GM12878 (cell line): ENCODE measurements around the gene RRP15. TPM values are rescaled to one million over a fixed set of nuclear protein-coding genes. Genes with fewer than 3 reads are reported as not detected.

Experiments
- ATAC-seq: fragments of 200-7000 bp; cut with Tn5 transposase; 3 replicates; pipeline ENCODE4 v1.9.1; 2020; ENCODE audit warnings: mild to moderate bottlenecking, moderate library complexity
- BruUV-seq: library from RNA; stranded (reverse); fragments of 400-500 nt; replicated peaks from 2 replicates; lab custom pipeline; 2021; lab: Mats Ljungman, UMichigan
- CTCF ChIA-PET: fragments of 300-600 bp; sonication (Branson Sonifier 250); formaldehyde crosslinking; extraction: SDS; loops from one replicate; lab custom pipeline; 2021; ENCODE audit warnings: inconsistent platforms; lab: Yijun Ruan, JAX
- POLR2A ChIA-PET: fragments of 350-600 bp; formaldehyde crosslinking; extraction: SDS; loops from one replicate; lab custom pipeline; 2021; ENCODE audit warnings: inconsistent platforms; lab: Charles Lee
- RAD21 ChIA-PET: fragments of 300-600 bp; sonication (Branson Sonifier 250); formaldehyde crosslinking; loops from one replicate; lab custom pipeline; 2023; ENCODE audit warnings: antibody characterized with exemption; ENCODE audit not compliant: unreplicated experiment; lab: Charles Lee
- SMC1A ChIA-PET: fragments of 300-600 bp; sonication (Branson Sonifier 250); formaldehyde crosslinking; loops from one replicate; lab custom pipeline; 2023; ENCODE audit not compliant: unreplicated experiment, uncharacterized antibody; lab: Charles Lee
- DNase-seq: peaks from one replicate; pipeline ENCODE4 v3.0.0-alpha.2; 2011; ENCODE audit warnings: low read depth, low spot score
- FAIRE-seq: peaks from 3 replicates; lab custom pipeline; 2011; peaks lifted over from hg19 to GRCh38; lab: Jason Lieb, UNC
- H2AFZ ChIP-seq: 2 replicates; pipeline ENCODE4 v1.6.0; 2011; ENCODE audit warnings: low read depth, low read length, control low read depth; ENCODE audit not compliant: control insufficient read depth
- H3K27ac ChIP-seq: 2 replicates; pipeline ENCODE4 v1.5.1; 2011; ENCODE audit warnings: control low read depth; ENCODE audit not compliant: control insufficient read depth, insufficient read depth
- H3K27me3 ChIP-seq, 2 experiments: replicated peaks in 1 of 2; 2 replicates each; pipeline versions ENCODE4 v1.6.0 to v1.6.1; 2011; ENCODE audit warnings: low read length in 1 of 2; ENCODE audit not compliant: control insufficient read depth in 2 of 2, insufficient read depth in 2 of 2
- H3K36me3 ChIP-seq, 2 experiments: 2 replicates each; pipeline ENCODE4 v1.5.1; 2011; ENCODE audit warnings: low read length in 1 of 2; ENCODE audit not compliant: control insufficient read depth in 2 of 2, insufficient read depth in 2 of 2
- H3K4me1 ChIP-seq: 2 replicates; pipeline ENCODE4 v1.6.1; 2011; ENCODE audit warnings: mild to moderate bottlenecking, low read length, moderate library complexity, mixed read lengths; ENCODE audit not compliant: control insufficient read depth, insufficient read depth
- H3K4me2 ChIP-seq: 2 replicates; pipeline ENCODE4 v1.6.0; 2011; ENCODE audit warnings: control low read depth; ENCODE audit not compliant: control insufficient read depth, insufficient read depth
- H3K4me3 ChIP-seq: fragments of 200-600 bp; sonication (generic); 2 replicates; pipeline ENCODE4 v1.5.1; 2016
- H3K79me2 ChIP-seq: 2 replicates; pipeline ENCODE4 v1.6.0; 2011; ENCODE audit warnings: low read length; ENCODE audit not compliant: control insufficient read depth, insufficient read depth
- H3K9ac ChIP-seq: 2 replicates; pipeline ENCODE4 v1.8.0; 2011; ENCODE audit warnings: low read length, control low read depth, mixed read lengths; ENCODE audit not compliant: control insufficient read depth, insufficient read depth
- H3K9me3 ChIP-seq: replicated peaks from 3 replicates; pipeline ENCODE4 v1.5.1; 2011; ENCODE audit warnings: mild to moderate bottlenecking, low read length; ENCODE audit not compliant: control insufficient read depth, insufficient read depth
- H4K20me1 ChIP-seq: 2 replicates; pipeline ENCODE4 v1.6.0; 2011; ENCODE audit not compliant: control insufficient read depth, insufficient read depth
- EED ChIP-seq: sonication (generic); IDR thresholded peaks from 2 replicates; pipeline ENCODE4 v1.6.1; 2016; ENCODE audit warnings: antibody characterized with exemption, low read depth
- HDGF ChIP-seq: fragments of 450-650 bp; IDR thresholded peaks from 2 replicates; pipeline ENCODE4 v1.6.1; 2016; ENCODE audit warnings: antibody characterized with exemption
- NR2C1 ChIP-seq: fragments of 450-650 bp; IDR thresholded peaks from 2 replicates; pipeline ENCODE4 v1.6.1; 2017; ENCODE audit warnings: antibody characterized with exemption, mild to moderate bottlenecking, moderate library complexity
- RUNX3 ChIP-seq: IDR thresholded peaks from 2 replicates; pipeline ENCODE4 v1.6.1; 2012; ENCODE audit warnings: low read length, inconsistent platforms
- SIN3A ChIP-seq: IDR thresholded peaks from 2 replicates; pipeline ENCODE4 v1.6.1; 2012; ENCODE audit warnings: low read depth, low read length, improper control_type of control experiment
- SMAD1 ChIP-seq: fragments of 450-650 bp; IDR thresholded peaks from 2 replicates; pipeline ENCODE4 v1.6.1; 2018; ENCODE audit warnings: mild to moderate bottlenecking, low read depth; ENCODE audit not compliant: partially characterized antibody
- SRF ChIP-seq, 2 experiments: IDR thresholded peaks; 2 replicates each; pipeline ENCODE4 v1.6.1; 2011; ENCODE audit warnings: low read depth in 2 of 2, low read length in 2 of 2, mild to moderate bottlenecking in 1 of 2, moderate library complexity in 1 of 2
- TAF1 ChIP-seq: IDR thresholded peaks from 2 replicates; pipeline ENCODE4 v1.6.1; 2011; ENCODE audit warnings: mild to moderate bottlenecking, low read depth, low read length, borderline replicate concordance
- TARDBP ChIP-seq: IDR thresholded peaks from 2 replicates; pipeline ENCODE4 v1.6.1; 2016; ENCODE audit warnings: borderline replicate concordance
- ZNF207 ChIP-seq: fragments of 450-650 bp; IDR thresholded peaks from 2 replicates; pipeline ENCODE4 v1.6.1; 2014; ENCODE audit warnings: antibody characterized with exemption, mild to moderate bottlenecking, borderline replicate concordance
- ZNF274 ChIP-seq: IDR thresholded peaks from one replicate; pipeline ENCODE4 v1.8.0; 2011; ENCODE audit not compliant: insufficient read length, insufficient read depth
- WGBS: methylation state at CpG from one replicate; pipeline ENCODE4 v1.1.6; 2016; ENCODE audit warnings: low lambda C conversion rate; ENCODE audit not compliant: insufficient replicate concordance, insufficient coverage; ENCODE audit errors: missing lambda C conversion rate; 5-methylcytosine and 5-hydroxymethylcytosine counted together
- in situ Hi-C: fragments of 300-500 bp; cut with MboI; formaldehyde crosslinking; loops from 9 replicates; pipeline ENCODE4 v1.14.3; 2018; ENCODE audit warnings: mixed read lengths
- intact Hi-C: fragments of 100-400 bp; cut with micrococcal nuclease; formaldehyde crosslinking; loops from one replicate; pipeline ENCODE4 v1.14.2; 2022; ENCODE audit not compliant: unreplicated experiment
- polyA plus RNA-seq, 11 experiments: library from polyadenylated mRNA; depleted of rRNA in 4 of 11; unstranded in 6 of 11; stranded (reverse) in 5 of 11; fragments of >200 nt; fragmentation: Nextera tagmentation in 4 of 11; fragmentation: Illumina TruSeq in 1 of 11; extraction: Ambion mirVana in 4 of 11; extraction: Trizol in 1 of 11; gene quantifications; 1 replicate in 1 of 11; 2 replicates in 10 of 11; pipeline versions ENCODE4 v1.2.1 to v1.2.3, GENCODE V29; 2011 to 2016; ENCODE audit warnings: inconsistent platforms in 2 of 11, missing spikeins in 2 of 11, low read depth in 1 of 11
- total RNA-seq, 4 experiments: library from RNA; depleted of rRNA in 3 of 4; stranded (reverse); fragments of >200 nt in 3 of 4; fragmentation: Illumina TruSeq in 1 of 4; extraction: Trizol in 1 of 4; gene quantifications; 2 replicates each; pipeline versions ENCODE4 v1.2.1 to v1.2.3, GENCODE V29; 2013 to 2021
- TF ChIP-seq, protein P1 (sequence below): fragments of 450-650 bp; IDR thresholded peaks from 2 replicates; pipeline ENCODE4 v1.6.1; 2016; ENCODE audit warnings: mild to moderate bottlenecking, moderate library complexity, borderline replicate concordance
- TF ChIP-seq, protein P2 (sequence below): fragments of 450-650 bp; IDR thresholded peaks from 2 replicates; pipeline ENCODE4 v1.6.1; 2017; ENCODE audit warnings: borderline replicate concordance
- TF ChIP-seq, protein P3 (sequence below): fragments of 450-650 bp; formaldehyde crosslinking; IDR thresholded peaks from 2 replicates; pipeline ENCODE4 v1.4.0; 2020; ENCODE audit warnings: mild to moderate bottlenecking, moderate library complexity

Gene RRP15
- total and polyA plus RNA-seq, 10 of the 15 experiments (the other 5 are each of a cell fraction or from before 2014, with no cell fraction given), result 5.6 to 37.8 (median 19.1) TPM

DNA sequence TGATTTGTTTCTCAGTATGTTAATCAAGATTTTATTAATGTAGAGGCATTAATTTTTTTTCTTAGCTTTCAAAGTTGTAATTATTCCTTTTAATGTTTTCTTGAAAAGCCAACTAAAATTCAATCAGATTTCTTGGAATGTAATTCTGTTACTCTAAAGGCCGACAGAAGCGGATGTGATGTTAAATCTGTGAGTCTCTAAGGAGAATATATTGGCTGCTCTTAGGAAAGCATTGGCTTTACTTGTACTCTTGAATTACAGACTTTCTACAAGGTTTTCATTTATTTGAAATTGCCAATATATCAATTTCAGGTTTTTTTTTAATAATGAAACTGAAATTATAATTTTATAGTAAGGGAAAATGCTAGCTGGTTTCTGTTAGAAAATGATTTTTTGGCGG is 29.2 kb downstream of the RRP15 start (continued):
- TF ChIP-seq, protein P1, sequence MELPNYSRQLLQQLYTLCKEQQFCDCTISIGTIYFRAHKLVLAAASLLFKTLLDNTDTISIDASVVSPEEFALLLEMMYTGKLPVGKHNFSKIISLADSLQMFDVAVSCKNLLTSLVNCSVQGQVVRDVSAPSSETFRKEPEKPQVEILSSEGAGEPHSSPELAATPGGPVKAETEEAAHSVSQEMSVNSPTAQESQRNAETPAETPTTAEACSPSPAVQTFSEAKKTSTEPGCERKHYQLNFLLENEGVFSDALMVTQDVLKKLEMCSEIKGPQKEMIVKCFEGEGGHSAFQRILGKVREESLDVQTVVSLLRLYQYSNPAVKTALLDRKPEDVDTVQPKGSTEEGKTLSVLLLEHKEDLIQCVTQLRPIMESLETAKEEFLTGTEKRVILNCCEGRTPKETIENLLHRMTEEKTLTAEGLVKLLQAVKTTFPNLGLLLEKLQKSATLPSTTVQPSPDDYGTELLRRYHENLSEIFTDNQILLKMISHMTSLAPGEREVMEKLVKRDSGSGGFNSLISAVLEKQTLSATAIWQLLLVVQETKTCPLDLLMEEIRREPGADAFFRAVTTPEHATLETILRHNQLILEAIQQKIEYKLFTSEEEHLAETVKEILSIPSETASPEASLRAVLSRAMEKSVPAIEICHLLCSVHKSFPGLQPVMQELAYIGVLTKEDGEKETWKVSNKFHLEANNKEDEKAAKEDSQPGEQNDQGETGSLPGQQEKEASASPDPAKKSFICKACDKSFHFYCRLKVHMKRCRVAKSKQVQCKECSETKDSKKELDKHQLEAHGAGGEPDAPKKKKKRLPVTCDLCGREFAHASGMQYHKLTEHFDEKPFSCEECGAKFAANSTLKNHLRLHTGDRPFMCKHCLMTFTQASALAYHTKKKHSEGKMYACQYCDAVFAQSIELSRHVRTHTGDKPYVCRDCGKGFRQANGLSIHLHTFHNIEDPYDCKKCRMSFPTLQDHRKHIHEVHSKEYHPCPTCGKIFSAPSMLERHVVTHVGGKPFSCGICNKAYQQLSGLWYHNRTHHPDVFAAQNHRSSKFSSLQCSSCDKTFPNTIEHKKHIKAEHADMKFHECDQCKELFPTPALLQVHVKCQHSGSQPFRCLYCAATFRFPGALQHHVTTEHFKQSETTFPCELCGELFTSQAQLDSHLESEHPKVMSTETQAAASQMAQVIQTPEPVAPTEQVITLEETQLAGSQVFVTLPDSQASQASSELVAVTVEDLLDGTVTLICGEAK, result no peak
- no peak for TF ChIP-seq ZNF207
- TF ChIP-seq RUNX3, result no peak
- no peak for TF ChIP-seq EED
- no peak for TF ChIP-seq ZNF274
- TF ChIP-seq SIN3A, result no peak

DNA sequence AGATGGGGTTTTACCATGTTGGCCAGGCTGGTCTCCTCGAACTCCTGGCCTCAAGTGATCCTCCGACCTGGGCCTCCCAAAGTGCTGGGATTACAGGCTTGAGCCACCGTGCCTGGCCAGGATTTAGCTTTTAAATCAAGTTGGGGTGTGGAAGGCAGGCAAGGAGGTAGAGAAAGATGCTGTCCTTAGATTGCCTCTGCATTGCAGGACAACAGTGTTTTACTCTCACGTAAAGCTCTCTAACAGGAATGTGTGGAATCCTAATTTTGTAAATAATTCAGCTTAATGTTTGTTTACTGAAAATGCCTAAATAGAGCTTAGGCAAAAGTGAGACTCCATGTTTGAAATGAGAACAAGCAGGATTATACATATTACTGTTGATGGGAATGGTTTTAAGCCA is 30.5 kb downstream of the RRP15 start:
- no peaks in the 10 kb centered on the region for H4K20me1 ChIP-seq
- H2AFZ ChIP-seq, result no peak overlapping the region
- H3K4me1 ChIP-seq, result no peaks in the 10 kb centered on the region
- ATAC-seq, result no peak
- RAD21 ChIA-PET, result no interaction called here
- no peak overlapping the region for H3K27ac ChIP-seq
- SMC1A ChIA-PET, result no interaction called here
- no peak overlapping the region for H3K4me2 ChIP-seq
- TF ChIP-seq, protein P2, sequence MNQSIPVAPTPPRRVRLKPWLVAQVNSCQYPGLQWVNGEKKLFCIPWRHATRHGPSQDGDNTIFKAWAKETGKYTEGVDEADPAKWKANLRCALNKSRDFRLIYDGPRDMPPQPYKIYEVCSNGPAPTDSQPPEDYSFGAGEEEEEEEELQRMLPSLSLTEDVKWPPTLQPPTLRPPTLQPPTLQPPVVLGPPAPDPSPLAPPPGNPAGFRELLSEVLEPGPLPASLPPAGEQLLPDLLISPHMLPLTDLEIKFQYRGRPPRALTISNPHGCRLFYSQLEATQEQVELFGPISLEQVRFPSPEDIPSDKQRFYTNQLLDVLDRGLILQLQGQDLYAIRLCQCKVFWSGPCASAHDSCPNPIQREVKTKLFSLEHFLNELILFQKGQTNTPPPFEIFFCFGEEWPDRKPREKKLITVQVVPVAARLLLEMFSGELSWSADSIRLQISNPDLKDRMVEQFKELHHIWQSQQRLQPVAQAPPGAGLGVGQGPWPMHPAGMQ, result no peak
- TF ChIP-seq SRF (IDR thresholded peaks at IDR 0.05; ENCODE audit: low read depth in 2 of 2, low read length in 2 of 2) (no peak), ZNF207 (no peak), HDGF (no peak), SMAD1 (no peak), TARDBP (no peak), NR2C1 (no peak), TAF1 (no peak)
- TF ChIP-seq, protein P3, sequence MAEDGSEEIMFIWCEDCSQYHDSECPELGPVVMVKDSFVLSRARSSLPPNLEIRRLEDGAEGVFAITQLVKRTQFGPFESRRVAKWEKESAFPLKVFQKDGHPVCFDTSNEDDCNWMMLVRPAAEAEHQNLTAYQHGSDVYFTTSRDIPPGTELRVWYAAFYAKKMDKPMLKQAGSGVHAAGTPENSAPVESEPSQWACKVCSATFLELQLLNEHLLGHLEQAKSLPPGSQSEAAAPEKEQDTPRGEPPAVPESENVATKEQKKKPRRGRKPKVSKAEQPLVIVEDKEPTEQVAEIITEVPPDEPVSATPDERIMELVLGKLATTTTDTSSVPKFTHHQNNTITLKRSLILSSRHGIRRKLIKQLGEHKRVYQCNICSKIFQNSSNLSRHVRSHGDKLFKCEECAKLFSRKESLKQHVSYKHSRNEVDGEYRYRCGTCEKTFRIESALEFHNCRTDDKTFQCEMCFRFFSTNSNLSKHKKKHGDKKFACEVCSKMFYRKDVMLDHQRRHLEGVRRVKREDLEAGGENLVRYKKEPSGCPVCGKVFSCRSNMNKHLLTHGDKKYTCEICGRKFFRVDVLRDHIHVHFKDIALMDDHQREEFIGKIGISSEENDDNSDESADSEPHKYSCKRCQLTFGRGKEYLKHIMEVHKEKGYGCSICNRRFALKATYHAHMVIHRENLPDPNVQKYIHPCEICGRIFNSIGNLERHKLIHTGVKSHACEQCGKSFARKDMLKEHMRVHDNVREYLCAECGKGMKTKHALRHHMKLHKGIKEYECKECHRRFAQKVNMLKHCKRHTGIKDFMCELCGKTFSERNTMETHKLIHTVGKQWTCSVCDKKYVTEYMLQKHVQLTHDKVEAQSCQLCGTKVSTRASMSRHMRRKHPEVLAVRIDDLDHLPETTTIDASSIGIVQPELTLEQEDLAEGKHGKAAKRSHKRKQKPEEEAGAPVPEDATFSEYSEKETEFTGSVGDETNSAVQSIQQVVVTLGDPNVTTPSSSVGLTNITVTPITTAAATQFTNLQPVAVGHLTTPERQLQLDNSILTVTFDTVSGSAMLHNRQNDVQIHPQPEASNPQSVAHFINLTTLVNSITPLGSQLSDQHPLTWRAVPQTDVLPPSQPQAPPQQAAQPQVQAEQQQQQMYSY, result no peak
- TF ChIP-seq, all 136 proteins: peak for 0
- Histone ChIP-seq H3K9ac (no peak overlapping the region), H3K79me2 (no peaks in the 10 kb centered on the region), H3K9me3 (no peaks in the 10 kb centered on the region), H3K27me3 (no peaks in the 10 kb centered on the region), H3K4me3 (no peak overlapping the region), H3K36me3 (peaks cover 0 to 3% of the 10 kb centered on the region in 2 experiments; a peak in 2 of 4 replicates)
- BruUV-seq, result no TSS peak
- FAIRE-seq (no peak), DNase-seq (no peak)
- 99% methylated on average over 4 of the region's 4 CpGs for WGBS
- in situ Hi-C loops (no loop called here), intact Hi-C loops (no loop called here)
- ChIA-PET CTCF (interaction anchor here (2.0 kb wide), 1 partner anchor 14 kb away, joined by 6 read pairs; no protein-coding TSS in a partner anchor), POLR2A (no interaction called here)
